NCI-H460 (cell line): ENCODE measurements around the gene DCT. TPM values are rescaled to one million over a fixed set of nuclear protein-coding genes. Genes with fewer than 3 reads are reported as not detected.

ENCODE experiments used
- DNase-seq: peaks from one replicate; pipeline ENCODE4 v3.0.0-alpha.2; 2016; ENCODE audit warnings: low read depth; ENCODE audit errors: extremely low read depth
- total RNA-seq: library from RNA; depleted of rRNA; stranded (reverse); fragments of >200 nt; shearing (Covaris generic); gene quantifications from 2 replicates; pipeline ENCODE4 v1.2.3, GENCODE V29; 2014

DCT gene
- total RNA-seq, 1 experiment from 2014 or later, result not detected

GRCh38 chr13:94455414-94455813, 24.1 kb downstream of the DCT start:
- no peak for DNase-seq

- no peak for DNase-seq
These were observed 24.6 kb downstream of the DCT start for GRCh38 chr13:94454906-94455305.

- no peak for DNase-seq
These were observed 25.1 kb downstream of the DCT start for GRCh38 chr13:94454334-94454733.

- no peak for DNase-seq
These were observed 34.7 kb downstream of the DCT start for GRCh38 chr13:94444826-94445225.

- peak; percentile 37 for DNase-seq
These were observed 43.8 kb downstream of the DCT start for GRCh38 chr13:94435604-94436226.

GRCh38 chr13:94433055-94433961, 46.2 kb downstream of the DCT start:
- DNase-seq, result no peak

GRCh38 chr13:94431987-94432386, 47.5 kb downstream of the DCT start:
- no peak for DNase-seq

GRCh38 chr13:94431574-94431973, 47.9 kb downstream of the DCT start:
- DNase-seq, result no peak

- no peak for DNase-seq
These were observed 52.0 kb downstream of the DCT start for GRCh38 chr13:94427313-94427953.

GRCh38 chr13:94419925-94420305, 59.6 kb downstream of the DCT start:
- no peak for DNase-seq

- DNase-seq, result no peak
These were observed 60.1 kb downstream of the DCT start for GRCh38 chr13:94419304-94419924.

- DNase-seq, result no peak
These were observed 62.2 kb downstream of the DCT start for GRCh38 chr13:94417294-94417693.

GRCh38 chr13:94416454-94417080, 62.9 kb downstream of the DCT start:
- DNase-seq, result peak; percentile 48

GRCh38 chr13:94415500-94416237, 63.8 kb downstream of the DCT start:
- no peak for DNase-seq

GRCh38 chr13:94414708-94415107, 64.8 kb downstream of the DCT start:
- DNase-seq, result no peak

GRCh38 chr13:94414141-94414540, 65.3 kb downstream of the DCT start:
- DNase-seq, result no peak

- DNase-seq, result no peak
These were observed 65.9 kb downstream of the DCT start for GRCh38 chr13:94413598-94413944.

- DNase-seq, result no peak
These were observed 66.4 kb downstream of the DCT start for GRCh38 chr13:94412870-94413597.

GRCh38 chr13:94411747-94412146, 67.7 kb downstream of the DCT start:
- no peak for DNase-seq
